H1 (cell line): ENCODE measurements around the gene PDE4D. TPM values are rescaled to one million over a fixed set of nuclear protein-coding genes. Genes with fewer than 3 reads are reported as not detected.

Source experiments
- CTCF ChIA-PET: fragments of 300-600 bp; sonication (Branson Sonifier 250); formaldehyde crosslinking; loops from one replicate; lab custom pipeline; 2021; ENCODE audit not compliant: partially characterized antibody; lab: Charles Lee
- POLR2A ChIA-PET: fragments of 300-600 bp; sonication (Branson Sonifier 250); formaldehyde crosslinking; loops from one replicate; lab custom pipeline; 2021; ENCODE audit warnings: inconsistent platforms; ENCODE audit not compliant: partially characterized antibody; lab: Charles Lee
- DNase-seq, 2 experiments: peaks; one replicate each; pipeline versions ENCODE4 v3.0.0 to v3.0.0-alpha.2; 2010 to 2022; ENCODE audit warnings: low spot score in 2 of 2, low read depth in 1 of 2, mixed read lengths in 1 of 2
- FAIRE-seq: peaks from 2 replicates; lab custom pipeline; 2011; peaks lifted over from hg19 to GRCh38; lab: Jason Lieb, UNC
- H2AFZ ChIP-seq: 2 replicates; pipeline ENCODE4 v1.8.1; 2012; ENCODE audit warnings: low read length, inconsistent platforms
- H2AK5ac ChIP-seq: 2 replicates; pipeline ENCODE4 v1.6.1; 2013; ENCODE audit warnings: low read depth, low read length
- H2BK120ac ChIP-seq: replicated peaks from 2 replicates; pipeline ENCODE3; 2013; ENCODE audit warnings: low read depth, low read length, inconsistent platforms
- H2BK12ac ChIP-seq: 2 replicates; pipeline ENCODE4 v1.6.1; 2013; ENCODE audit warnings: low read depth, low read length
- H2BK15ac ChIP-seq: 2 replicates; pipeline ENCODE4 v1.6.1; 2013; ENCODE audit warnings: low read length
- H2BK20ac ChIP-seq: 2 replicates; pipeline ENCODE4 v1.6.1; 2013; ENCODE audit warnings: low read length
- H2BK5ac ChIP-seq: 2 replicates; pipeline ENCODE4 v1.6.1; 2013; ENCODE audit warnings: low read depth, low read length
- H3K14ac ChIP-seq: 2 replicates; pipeline ENCODE4 v1.6.1; 2013; ENCODE audit warnings: inconsistent platforms; ENCODE audit not compliant: insufficient read length
- H3K18ac ChIP-seq: 2 replicates; pipeline ENCODE4 v1.6.1; 2013; ENCODE audit warnings: low read length; ENCODE audit errors: extremely low read depth
- H3K23ac ChIP-seq: 2 replicates; pipeline ENCODE4 v1.6.1; 2013; ENCODE audit warnings: inconsistent platforms; ENCODE audit not compliant: insufficient read length
- H3K23me2 ChIP-seq: 2 replicates; pipeline ENCODE4 v1.6.1; 2013; ENCODE audit warnings: low read depth, low read length
- H3K27ac ChIP-seq: 2 replicates; pipeline ENCODE4 v1.6.1; 2011; ENCODE audit warnings: low read depth, low read length, inconsistent platforms
- H3K27me3 ChIP-seq, 4 experiments: replicated peaks in 1 of 4; 1 replicate in 1 of 4; 2 replicates in 3 of 4; pipeline versions ENCODE4 v1.6.1 to v1.8.1; 2011 to 2013; ENCODE audit warnings: low read length in 3 of 4, mild to moderate bottlenecking in 3 of 4, inconsistent platforms in 2 of 4, mixed read lengths in 2 of 4, moderate library complexity in 1 of 4; ENCODE audit not compliant: control insufficient read depth in 3 of 4, insufficient read depth in 3 of 4; ENCODE audit errors: extremely low read depth in 1 of 4
- H3K36me3 ChIP-seq, 4 experiments: 2 replicates each; pipeline versions ENCODE4 v1.6.1 to v1.8.1; 2011 to 2013; ENCODE audit warnings: mild to moderate bottlenecking in 4 of 4, low read length in 3 of 4, moderate library complexity in 2 of 4, control low read depth in 1 of 4, inconsistent platforms in 1 of 4; ENCODE audit not compliant: insufficient read depth in 4 of 4, control insufficient read depth in 2 of 4
- H3K4ac ChIP-seq: replicated peaks from 2 replicates; pipeline ENCODE3; 2013; ENCODE audit warnings: low read length, low read depth, mixed read lengths, inconsistent platforms; ENCODE audit not compliant: insufficient read length
- H3K4me1 ChIP-seq, 4 experiments: replicated peaks in 1 of 4; 1 replicate in 1 of 4; 2 replicates in 3 of 4; pipeline versions ENCODE4 v1.6.1 to v1.8.1; 2011 to 2013; ENCODE audit warnings: low read length in 3 of 4, inconsistent platforms in 2 of 4, mixed read lengths in 1 of 4; ENCODE audit not compliant: insufficient read depth in 4 of 4, control insufficient read depth in 3 of 4
- H3K4me2 ChIP-seq, 2 experiments: 2 replicates each; pipeline versions ENCODE4 v1.6.1 to v1.8.1; 2011 to 2013; ENCODE audit warnings: low read depth in 2 of 2, low read length in 2 of 2, control low read depth in 1 of 2, inconsistent platforms in 1 of 2, mild to moderate bottlenecking in 1 of 2; ENCODE audit not compliant: insufficient read depth in 1 of 2
- H3K4me3 ChIP-seq, 4 experiments: fragments of 200-600, 300-600 bp in 1 of 4; sonication (generic), shearing (Covaris generic), sonication (Bioruptor Twin) in 1 of 4; 2 replicates each; pipeline versions ENCODE4 v1.5.1 to v1.8.1; 2011 to 2016; ENCODE audit warnings: low read length in 4 of 4, low read depth in 3 of 4, control low read depth in 2 of 4, inconsistent platforms in 2 of 4, mild to moderate bottlenecking in 2 of 4, mixed read lengths in 1 of 4, moderate library complexity in 1 of 4; ENCODE audit not compliant: insufficient read depth in 2 of 4; ENCODE audit errors: extremely low read depth in 1 of 4
- H3K56ac ChIP-seq: replicated peaks from 2 replicates; pipeline ENCODE3; 2013; ENCODE audit warnings: low read depth, mild to moderate bottlenecking, mixed read lengths, low read length, inconsistent platforms; ENCODE audit not compliant: insufficient read length
- H3K79me1 ChIP-seq: 2 replicates; pipeline ENCODE4 v1.6.1; 2013; ENCODE audit warnings: low read depth, low read length, control low read depth
- H3K79me2 ChIP-seq, 2 experiments: 2 replicates each; pipeline versions ENCODE4 v1.6.1 to v1.8.1; 2012 to 2013; ENCODE audit warnings: low read length in 2 of 2, mild to moderate bottlenecking in 2 of 2, inconsistent platforms in 1 of 2; ENCODE audit not compliant: insufficient read depth in 2 of 2, control insufficient read depth in 1 of 2
- H3K9ac ChIP-seq, 4 experiments: replicated peaks in 1 of 4; 1 replicate in 1 of 4; 2 replicates in 3 of 4; pipeline versions ENCODE4 v1.6.1 to v1.8.1; 2011 to 2013; ENCODE audit warnings: low read depth in 3 of 4, low read length in 3 of 4, control low read depth in 2 of 4, mild to moderate bottlenecking in 2 of 4, moderate library complexity in 2 of 4, inconsistent platforms in 1 of 4; ENCODE audit errors: extremely low read depth in 1 of 4
- H3K9me3 ChIP-seq, 2 experiments: 2 replicates each; pipeline versions ENCODE4 v1.6.1 to v1.8.1; 2012 to 2013; ENCODE audit warnings: mild to moderate bottlenecking in 2 of 2, moderate library complexity in 2 of 2, control low read depth in 1 of 2, inconsistent platforms in 1 of 2, low read depth in 1 of 2, low read length in 1 of 2, mixed read lengths in 1 of 2; ENCODE audit not compliant: insufficient read depth in 2 of 2
- H4K20me1 ChIP-seq, 2 experiments: replicated peaks in 1 of 2; 2 replicates each; pipeline versions ENCODE3 to v1.8.1; 2011 to 2013; ENCODE audit warnings: inconsistent platforms in 2 of 2, low read length in 2 of 2, mild to moderate bottlenecking in 1 of 2; ENCODE audit not compliant: insufficient read depth in 2 of 2, control insufficient read depth in 1 of 2
- H4K5ac ChIP-seq: 2 replicates; pipeline ENCODE4 v1.6.1; 2013; ENCODE audit warnings: low read length, low read depth, mixed read lengths, inconsistent platforms; ENCODE audit not compliant: insufficient read length
- H4K8ac ChIP-seq: 2 replicates; pipeline ENCODE4 v1.8.0; 2013; ENCODE audit warnings: mild to moderate bottlenecking, moderate library complexity, low read length, inconsistent platforms; ENCODE audit not compliant: insufficient read depth; ENCODE audit errors: extremely low read depth
- H4K91ac ChIP-seq: replicated peaks from 2 replicates; pipeline ENCODE3; 2013; ENCODE audit warnings: low read length, mixed read lengths, inconsistent platforms; ENCODE audit not compliant: insufficient read length
- BRCA1 ChIP-seq: IDR thresholded peaks from 2 replicates; pipeline ENCODE4 v1.6.1; 2012; ENCODE audit warnings: low read depth, low read length, improper control_type of control experiment
- KDM4A ChIP-seq: IDR thresholded peaks from one replicate; pipeline ENCODE4 v1.7.1; 2012; ENCODE audit warnings: low read depth, mild to moderate bottlenecking, moderate library complexity, low read length, inconsistent platforms; ENCODE audit not compliant: severe bottlenecking
- MAFK ChIP-seq: IDR thresholded peaks from 2 replicates; pipeline ENCODE4 v1.6.1; 2012; ENCODE audit warnings: low read depth, mild to moderate bottlenecking, improper control_type of control experiment, low read length
- RAD21 ChIP-seq, 2 experiments: IDR thresholded peaks in 1 of 2; conservative IDR thresholded peaks in 1 of 2; 2 replicates each; pipeline ENCODE4 v1.6.1; 2011; ENCODE audit warnings: low read depth in 2 of 2, low read length in 2 of 2, improper control_type of control experiment in 1 of 2, inconsistent platforms in 1 of 2, mild to moderate bottlenecking in 1 of 2, moderate library complexity in 1 of 2
- SP4 ChIP-seq: IDR thresholded peaks from 2 replicates; pipeline ENCODE4 v1.6.1; 2012; ENCODE audit warnings: low read length, inconsistent platforms
- WGBS, 2 experiments: shearing (Covaris generic) in 1 of 2; methylation state at CpG; one replicate each; pipeline versions ENCODE4 v1.1.6 to v1.1.7; 2013 to 2015; ENCODE audit warnings: low lambda C conversion rate in 2 of 2, mixed read lengths in 2 of 2, inconsistent platforms in 1 of 2, low coverage in 1 of 2, missing lambda C conversion rate in 1 of 2; ENCODE audit not compliant: insufficient replicate concordance in 2 of 2, insufficient coverage in 1 of 2, insufficient read length in 1 of 2; ENCODE audit errors: extremely low coverage in 1 of 2, missing lambda C conversion rate in 1 of 2; 5-methylcytosine and 5-hydroxymethylcytosine counted together
- polyA plus RNA-seq, 7 experiments: library from polyadenylated mRNA; depleted of rRNA in 3 of 7; stranded (reverse) in 5 of 7; unstranded in 2 of 7; fragments of >200 nt in 5 of 7; fragments of 200-250 nt in 2 of 7; gene quantifications; 1 replicate in 5 of 7; 2 replicates in 1 of 7; 4 replicates in 1 of 7; pipeline versions ENCODE4 v1.2.1 to v1.2.3, GENCODE V29; 2011 to 2013; ENCODE audit warnings: missing spikeins in 2 of 7, mixed read lengths in 2 of 7
- total RNA-seq: library from RNA; stranded (reverse); fragmentation: NEBNext Ultra II Directional; extraction: Animal tissue kit (Norgen Biotek cat#: 25700); gene quantifications from 2 replicates; pipeline ENCODE4 v1.2.1, GENCODE V29; 2021
- TF ChIP-seq, protein P1 (sequence below), 3 experiments: IDR thresholded peaks; 1 replicate in 2 of 3; 2 replicates in 1 of 3; pipeline versions ENCODE4 v1.5.1 to v1.6.1; 2011; ENCODE audit warnings: low read length in 3 of 3, mild to moderate bottlenecking in 3 of 3, inconsistent platforms in 2 of 3, low read depth in 1 of 3, moderate library complexity in 1 of 3; ENCODE audit not compliant: insufficient read depth in 1 of 3; ENCODE audit errors: control extremely low read depth in 1 of 3

Gene PDE4D
- total and polyA plus RNA-seq, 2 of the 8 experiments (the other 6 are each of a cell fraction or from before 2014, with no cell fraction given): 2.3 to 3.7 TPM

GRCh38 chr5:58965677-58966414 lies 927.7 kb downstream of the PDE4D start:
- no peak for DNase-seq
- H3K27me3 ChIP-seq: no peaks in the 10 kb centered on the region; a peak in 1 of 7 replicates
- no peak overlapping the region for H4K8ac ChIP-seq
- H2BK15ac ChIP-seq: no peak overlapping the region
- H2BK20ac ChIP-seq: no peak overlapping the region
- no peaks in the 10 kb centered on the region for H3K4me1 ChIP-seq
- H4K5ac ChIP-seq: no peak overlapping the region
- no peaks in the 10 kb centered on the region for H3K79me1 ChIP-seq
- H3K23ac ChIP-seq: no peak overlapping the region
- H3K27ac ChIP-seq: no peak overlapping the region
- H3K4me2 ChIP-seq: no peak overlapping the region
- TF ChIP-seq MAFK (peak; percentile 48; the same call in 1 of the 2 replicates), BRCA1 (no peak), SP4 (no peak), KDM4A (no peak), RAD21 (IDR thresholded peaks at IDR 0.05 in 1 of 2, conservative IDR thresholded peaks at IDR 0.05 in 1 of 2; ENCODE audit: low read depth in 2 of 2, low read length in 2 of 2) (peak; percentile 13 to 38; a peak in 2 of 4 replicates)
- TF ChIP-seq, protein P1, sequence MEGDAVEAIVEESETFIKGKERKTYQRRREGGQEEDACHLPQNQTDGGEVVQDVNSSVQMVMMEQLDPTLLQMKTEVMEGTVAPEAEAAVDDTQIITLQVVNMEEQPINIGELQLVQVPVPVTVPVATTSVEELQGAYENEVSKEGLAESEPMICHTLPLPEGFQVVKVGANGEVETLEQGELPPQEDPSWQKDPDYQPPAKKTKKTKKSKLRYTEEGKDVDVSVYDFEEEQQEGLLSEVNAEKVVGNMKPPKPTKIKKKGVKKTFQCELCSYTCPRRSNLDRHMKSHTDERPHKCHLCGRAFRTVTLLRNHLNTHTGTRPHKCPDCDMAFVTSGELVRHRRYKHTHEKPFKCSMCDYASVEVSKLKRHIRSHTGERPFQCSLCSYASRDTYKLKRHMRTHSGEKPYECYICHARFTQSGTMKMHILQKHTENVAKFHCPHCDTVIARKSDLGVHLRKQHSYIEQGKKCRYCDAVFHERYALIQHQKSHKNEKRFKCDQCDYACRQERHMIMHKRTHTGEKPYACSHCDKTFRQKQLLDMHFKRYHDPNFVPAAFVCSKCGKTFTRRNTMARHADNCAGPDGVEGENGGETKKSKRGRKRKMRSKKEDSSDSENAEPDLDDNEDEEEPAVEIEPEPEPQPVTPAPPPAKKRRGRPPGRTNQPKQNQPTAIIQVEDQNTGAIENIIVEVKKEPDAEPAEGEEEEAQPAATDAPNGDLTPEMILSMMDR (IDR thresholded peaks at IDR 0.05; ENCODE audit: control extremely low read depth in 1 of 3, insufficient read depth in 1 of 3, low read depth in 1 of 3, low read length in 3 of 3): peak; percentile 6 to 43 (median 19)
- TF ChIP-seq, all 59 proteins: peak for 3
- Histone ChIP-seq H2BK120ac (no peak overlapping the region), H3K4me3 (no peak overlapping the region), H2AFZ (no peak overlapping the region), H3K14ac (no peak overlapping the region), H3K56ac (no peak overlapping the region), H3K23me2 (no peaks in the 10 kb centered on the region), H3K36me3 (no peaks in the 10 kb centered on the region), H3K9me3 (no peaks in the 10 kb centered on the region), H3K9ac (no peak overlapping the region), H4K91ac (no peak overlapping the region), H2AK5ac (no peak overlapping the region), H3K79me2 (no peaks in the 10 kb centered on the region), H3K18ac (no peak overlapping the region), H2BK12ac (no peak overlapping the region), H4K20me1 (no peaks in the 10 kb centered on the region), H3K4ac (no peak overlapping the region), H2BK5ac (no peak overlapping the region)
- CTCF ChIA-PET: interaction anchor here (0.7 to 2.0 kb wide), 10 partner anchors 10 to 93 kb away, joined by 3 to 9 read pairs (median 4); no protein-coding TSS in a partner anchor
- FAIRE-seq: no peak
- 90% methylated on average over 9 of the region's 9 CpGs; no CpG with 5 or more reads in 1 of the 2 experiments for WGBS, 2 experiments
- POLR2A ChIA-PET: no interaction called here
